GM13977 (cell line): Measurements from ENCODE around the gene TAC3.
"Not testable (repeated sequence)": the region's sequence is repeated elsewhere in the genome, so short reads cannot be mapped to it uniquely, and the experiment has no call there.

ENCODE experiments used
- DNase-seq: peaks from one replicate; pipeline ENCODE4 v3.0.0; 2012; ENCODE audit warnings: low spot score
- in situ Hi-C: fragments of 300-500 bp; cut with MboI; formaldehyde crosslinking; loops from one replicate; pipeline ENCODE4 v1.12.0; 2022; ENCODE audit warnings: low sequenced_read_pairs, low pct_unique_long_range_greater_than_20kb, mixed read lengths, inconsistent platforms; ENCODE audit not compliant: unreplicated experiment
- TF ChIP-seq, protein P1 (sequence below): IDR thresholded peaks from 2 replicates; pipeline ENCODE4 v1.5.1; 2012; ENCODE audit warnings: mild to moderate bottlenecking, control low read depth; ENCODE audit not compliant: insufficient read depth; ENCODE audit errors: extremely low read depth, missing control alignments

TAC3 gene

DNA sequence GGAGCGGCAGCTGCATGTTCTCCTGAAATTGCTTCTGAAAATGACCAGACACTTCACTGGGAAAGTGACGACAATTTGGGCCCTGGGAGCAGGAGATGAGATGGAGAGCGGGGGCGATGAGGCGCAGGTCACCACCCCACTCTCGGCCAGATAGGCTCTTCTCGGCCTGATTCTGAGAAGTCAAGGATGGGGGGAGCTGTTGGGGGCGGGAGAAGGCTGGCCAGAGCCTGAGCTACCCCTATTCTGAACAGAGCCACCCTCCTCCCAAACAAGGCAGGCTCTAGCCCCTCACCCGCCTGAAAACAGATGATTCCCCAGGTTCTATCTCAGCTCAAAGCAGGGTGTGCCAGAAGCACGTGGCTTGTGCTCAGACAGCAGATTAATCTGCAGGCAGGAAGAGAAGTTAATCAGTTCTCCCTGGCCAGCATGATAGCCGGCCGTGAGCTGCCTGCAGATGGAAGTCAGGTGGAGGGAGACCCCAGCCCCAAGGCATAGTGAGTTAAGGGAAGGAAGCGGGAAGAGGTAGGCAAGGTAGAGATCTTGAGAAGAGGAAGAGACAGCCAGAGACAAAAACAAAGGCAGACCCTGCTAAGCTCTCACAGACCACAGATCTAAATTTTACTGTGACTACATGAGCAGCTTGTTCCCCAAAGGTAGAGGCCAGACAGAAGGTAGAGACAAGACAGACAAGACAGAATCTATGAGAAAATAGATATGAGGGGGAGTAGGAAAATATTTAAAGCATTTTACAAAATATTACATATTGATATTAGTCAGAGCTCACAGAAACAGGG, 10.9 kb upstream of the TAC3 start:
- in situ Hi-C loops, result no loop called here
- no peak for DNase-seq

DNA sequence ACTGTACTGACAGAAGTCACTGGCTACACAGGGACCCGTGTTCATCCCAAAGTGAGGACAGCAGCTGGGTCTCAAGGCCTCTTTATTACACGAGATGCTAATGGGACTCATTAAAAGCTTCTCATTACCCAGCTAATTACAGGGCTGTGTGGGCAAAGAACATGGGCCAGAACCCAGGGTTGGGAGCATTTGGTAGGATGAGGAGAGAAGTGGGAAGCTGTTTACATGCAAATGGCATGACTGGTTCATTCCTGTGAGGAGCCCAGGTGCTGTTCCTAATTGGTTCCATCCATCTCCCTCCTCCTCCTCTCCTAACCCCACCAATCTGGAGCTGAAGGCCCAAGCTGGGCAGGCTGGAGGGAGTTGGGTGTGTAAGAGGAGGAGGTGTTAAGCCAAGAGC, 8.9 kb upstream of the TAC3 start:
- in situ Hi-C loops, result no loop called here
- TF ChIP-seq, protein P1, sequence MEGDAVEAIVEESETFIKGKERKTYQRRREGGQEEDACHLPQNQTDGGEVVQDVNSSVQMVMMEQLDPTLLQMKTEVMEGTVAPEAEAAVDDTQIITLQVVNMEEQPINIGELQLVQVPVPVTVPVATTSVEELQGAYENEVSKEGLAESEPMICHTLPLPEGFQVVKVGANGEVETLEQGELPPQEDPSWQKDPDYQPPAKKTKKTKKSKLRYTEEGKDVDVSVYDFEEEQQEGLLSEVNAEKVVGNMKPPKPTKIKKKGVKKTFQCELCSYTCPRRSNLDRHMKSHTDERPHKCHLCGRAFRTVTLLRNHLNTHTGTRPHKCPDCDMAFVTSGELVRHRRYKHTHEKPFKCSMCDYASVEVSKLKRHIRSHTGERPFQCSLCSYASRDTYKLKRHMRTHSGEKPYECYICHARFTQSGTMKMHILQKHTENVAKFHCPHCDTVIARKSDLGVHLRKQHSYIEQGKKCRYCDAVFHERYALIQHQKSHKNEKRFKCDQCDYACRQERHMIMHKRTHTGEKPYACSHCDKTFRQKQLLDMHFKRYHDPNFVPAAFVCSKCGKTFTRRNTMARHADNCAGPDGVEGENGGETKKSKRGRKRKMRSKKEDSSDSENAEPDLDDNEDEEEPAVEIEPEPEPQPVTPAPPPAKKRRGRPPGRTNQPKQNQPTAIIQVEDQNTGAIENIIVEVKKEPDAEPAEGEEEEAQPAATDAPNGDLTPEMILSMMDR, result no peak
- DNase-seq, result no peak

More for the DNA sequence above, 10.9 kb upstream of the TAC3 start:
- TF ChIP-seq, protein P1, result no peak

- in situ Hi-C loops, DNase-seq: not testable (repeated sequence)
These were observed 6.0 kb upstream of the TAC3 start for GRCh38 chr12:57022324-57022723.

GRCh38 chr12:57019983-57020719, 3.8 kb upstream of the TAC3 start:
- TF ChIP-seq, protein P1, result no peak
- no peak for DNase-seq
- in situ Hi-C loops, result no loop called here

GRCh38 chr12:57018906-57019305, 2.6 kb upstream of the TAC3 start:
- in situ Hi-C loops, result no loop called here
- TF ChIP-seq, protein P1, result no peak
- no peak for DNase-seq

DNA sequence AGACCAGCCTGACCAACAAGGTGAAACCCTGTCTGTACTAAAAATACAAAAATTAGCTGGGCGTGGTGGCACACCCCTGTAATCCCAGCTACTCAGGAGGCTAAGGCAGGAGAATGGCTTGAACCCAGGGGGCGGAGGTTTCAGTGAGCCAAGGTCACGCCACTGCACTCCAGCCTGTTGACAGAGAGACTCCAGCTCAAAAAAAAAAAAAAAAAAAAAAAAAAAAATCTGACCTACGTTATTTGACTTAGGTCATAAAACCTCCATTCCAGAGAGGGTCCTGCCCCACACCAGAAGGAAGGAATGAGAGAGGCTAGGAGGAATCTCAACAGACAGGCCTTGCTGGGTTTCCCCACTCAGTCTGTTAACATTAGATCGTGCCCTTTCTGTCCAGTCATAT, 2.0 kb upstream of the TAC3 start:
- DNase-seq, in situ Hi-C loops: not testable (repeated sequence)

DNA sequence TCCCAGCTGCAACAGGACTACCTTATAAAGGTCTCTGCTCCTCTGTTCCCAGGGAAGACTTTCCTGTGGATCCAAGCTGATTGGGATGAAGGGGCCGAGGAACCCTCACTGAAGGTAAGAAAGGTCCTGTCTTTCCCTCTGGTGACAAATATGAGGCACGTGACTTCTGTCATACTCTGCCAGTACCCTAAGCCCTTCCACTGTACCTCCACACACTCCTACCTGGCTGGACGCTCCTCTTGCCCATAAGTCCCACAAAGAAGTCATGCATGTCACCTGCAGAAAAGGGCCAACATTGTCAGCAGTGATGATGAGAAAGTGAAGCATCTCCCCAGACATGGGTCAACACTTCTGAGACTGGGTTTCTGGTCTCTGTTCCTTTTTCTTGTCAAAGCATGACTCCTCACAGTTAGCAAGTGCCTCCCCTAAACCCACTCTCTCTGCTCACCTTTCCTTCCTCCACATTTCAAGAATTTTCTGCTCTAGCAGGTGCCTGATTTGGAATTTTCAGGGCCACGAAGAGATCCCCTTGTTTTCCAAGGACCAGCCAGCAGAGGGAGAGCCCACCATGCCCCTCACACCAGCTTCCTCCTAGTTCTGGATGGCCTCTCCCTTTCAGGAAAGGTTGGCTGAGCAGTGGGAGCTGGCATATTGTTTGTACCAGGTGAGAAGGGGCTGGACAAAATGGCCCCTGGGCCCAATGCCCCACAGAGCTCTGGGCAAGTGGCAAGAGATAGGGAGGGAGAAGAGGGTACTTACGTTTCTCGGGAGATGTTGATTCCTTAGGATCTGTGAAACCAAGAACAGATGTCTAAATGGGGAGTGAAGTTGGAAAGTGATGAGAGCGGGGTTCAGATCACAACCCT, 3.5 kb downstream of the TAC3 start:
- peak; percentile 62 for DNase-seq
- in situ Hi-C loops, result no loop called here
- TF ChIP-seq, protein P1, result no peak
